Measurements from ENCODE around the gene TNFRSF8. TPM values are rescaled to one million over a fixed set of nuclear protein-coding genes. Genes with fewer than 3 reads are reported as not detected.
"Not testable (repeated sequence)": the region's sequence is repeated elsewhere in the genome, so short reads cannot be mapped to it uniquely, and the experiment has no call there.

The TNFRSF8 gene
- 0.30 TPM in 1 of 2 replicates, not detected in the other for total RNA-seq (2014; rRNA removed; shearing (Covaris generic); ENCODE audit: low replicate concordance)

GRCh38 chr1:12063141-12064072 is at the start of gene TNFRSF8:
TSS of gene TNFRSF8 (plus strand) at chr1:12063303. CDS start at chr1:12063599, 296 bp downstream.
- in situ Hi-C loops (cut with HindIII; ENCODE audit: low pct_unique_long_range_greater_than_20kb, low sequenced_read_pairs) = no loop called here
- no peak for DNase-seq (ENCODE audit: low read depth)

- DNase-seq (ENCODE audit: low read depth) = peak; percentile 35
- in situ Hi-C loops (cut with HindIII; ENCODE audit: low pct_unique_long_range_greater_than_20kb, low sequenced_read_pairs) = no loop called here
These were observed 48.7 kb upstream of the TNFRSF8 start for GRCh38 chr1:12014141-12014991.

GRCh38 chr1:12015001-12015491 is 48.1 kb upstream of the TNFRSF8 start:
- no peak for DNase-seq (ENCODE audit: low read depth)
- in situ Hi-C loops (cut with HindIII; ENCODE audit: low pct_unique_long_range_greater_than_20kb, low sequenced_read_pairs) = no loop called here

GRCh38 chr1:12015499-12015898 is 47.6 kb upstream of the TNFRSF8 start:
- DNase-seq (ENCODE audit: low read depth) = no peak
- in situ Hi-C loops (cut with HindIII; ENCODE audit: low pct_unique_long_range_greater_than_20kb, low sequenced_read_pairs) = no loop called here

GRCh38 chr1:12016182-12016581 is 46.9 kb upstream of the TNFRSF8 start:
- DNase-seq (ENCODE audit: low read depth) = no peak
- in situ Hi-C loops (cut with HindIII; ENCODE audit: low pct_unique_long_range_greater_than_20kb, low sequenced_read_pairs) = no loop called here

GRCh38 chr1:12019858-12020509 is 43.1 kb upstream of the TNFRSF8 start:
- no peak for DNase-seq (ENCODE audit: low read depth)
- in situ Hi-C loops (cut with HindIII; ENCODE audit: low pct_unique_long_range_greater_than_20kb, low sequenced_read_pairs) = no loop called here

GRCh38 chr1:12021616-12022015 is 41.5 kb upstream of the TNFRSF8 start:
- in situ Hi-C loops (cut with HindIII; ENCODE audit: low pct_unique_long_range_greater_than_20kb, low sequenced_read_pairs) = no loop called here
- no peak for DNase-seq (ENCODE audit: low read depth)

GRCh38 chr1:12022036-12022435 is 41.1 kb upstream of the TNFRSF8 start:
- no peak for DNase-seq (ENCODE audit: low read depth)
- in situ Hi-C loops (cut with HindIII; ENCODE audit: low pct_unique_long_range_greater_than_20kb, low sequenced_read_pairs) = no loop called here

GRCh38 chr1:12026586-12026985 is 36.5 kb upstream of the TNFRSF8 start:
- in situ Hi-C loops (cut with HindIII; ENCODE audit: low pct_unique_long_range_greater_than_20kb, low sequenced_read_pairs) = no loop called here
- no peak for DNase-seq (ENCODE audit: low read depth)

- DNase-seq (ENCODE audit: low read depth) = no peak
- in situ Hi-C loops (cut with HindIII; ENCODE audit: low pct_unique_long_range_greater_than_20kb, low sequenced_read_pairs) = no loop called here
These were observed 34.9 kb upstream of the TNFRSF8 start for GRCh38 chr1:12028248-12028647.

GRCh38 chr1:12028957-12029511 is 34.1 kb upstream of the TNFRSF8 start:
- in situ Hi-C loops (cut with HindIII; ENCODE audit: low pct_unique_long_range_greater_than_20kb, low sequenced_read_pairs) = no loop called here
- DNase-seq (ENCODE audit: low read depth) = no peak

GRCh38 chr1:12029720-12030339 is 33.3 kb upstream of the TNFRSF8 start:
- no peak for DNase-seq (ENCODE audit: low read depth)
- in situ Hi-C loops (cut with HindIII; ENCODE audit: low pct_unique_long_range_greater_than_20kb, low sequenced_read_pairs) = no loop called here

GRCh38 chr1:12031039-12031980 is 31.8 kb upstream of the TNFRSF8 start:
- DNase-seq (ENCODE audit: low read depth) = peak; percentile 21

GRCh38 chr1:12032161-12032621 is 30.9 kb upstream of the TNFRSF8 start:
- in situ Hi-C loops (cut with HindIII; ENCODE audit: low pct_unique_long_range_greater_than_20kb, low sequenced_read_pairs) = no loop called here
- DNase-seq (ENCODE audit: low read depth) = no peak

More at GRCh38 chr1:12031039-12031980, 31.8 kb upstream of the TNFRSF8 start:
- in situ Hi-C loops (cut with HindIII; ENCODE audit: low pct_unique_long_range_greater_than_20kb, low sequenced_read_pairs) = no loop called here

GRCh38 chr1:12033441-12033840 is 29.7 kb upstream of the TNFRSF8 start:
- DNase-seq (ENCODE audit: low read depth); in situ Hi-C loops (cut with HindIII; ENCODE audit: low pct_unique_long_range_greater_than_20kb, low sequenced_read_pairs): not testable (repeated sequence)

- no peak for DNase-seq (ENCODE audit: low read depth)
- in situ Hi-C loops (cut with HindIII; ENCODE audit: low pct_unique_long_range_greater_than_20kb, low sequenced_read_pairs) = no loop called here
These were observed 28.7 kb upstream of the TNFRSF8 start for GRCh38 chr1:12034381-12034801.

All from Caki2 (cell line).